Thymus (tissue), 11 donors: ENCODE measurements around the gene ANO3. TPM values are rescaled to one million over a fixed set of nuclear protein-coding genes. Genes with fewer than 3 reads are reported as not detected.

ENCODE experiments used
- DNase-seq, 9 donors: peaks; one replicate each; pipeline ENCODE4 v3.0.0-alpha.2; 2013; ENCODE audit warnings: low spot score in 9 of 9, low read depth in 6 of 9, missing footprints in 1 of 9
- H3K27ac ChIP-seq, 2 donors: one replicate each; pipeline ENCODE4 v1.5.1; 2013; ENCODE audit warnings: control low read depth in 1 of 2, low read depth in 1 of 2, low read length in 1 of 2, mild to moderate bottlenecking in 1 of 2, moderate library complexity in 1 of 2
- H3K27me3 ChIP-seq, 2 donors: one replicate each; pipeline ENCODE4 v1.5.1; 2013; ENCODE audit warnings: low read length in 1 of 2; ENCODE audit not compliant: control insufficient read depth in 2 of 2, insufficient read depth in 1 of 2
- H3K36me3 ChIP-seq, 2 donors: one replicate each; pipeline ENCODE4 v1.5.1; 2013; ENCODE audit warnings: low read length in 1 of 2, mild to moderate bottlenecking in 1 of 2, moderate library complexity in 1 of 2; ENCODE audit not compliant: control insufficient read depth in 2 of 2, insufficient read depth in 2 of 2
- H3K4me1 ChIP-seq, 2 donors: one replicate each; pipeline ENCODE4 v1.5.1; 2013; ENCODE audit warnings: low read length in 2 of 2; ENCODE audit not compliant: control insufficient read depth in 2 of 2, insufficient read depth in 2 of 2
- H3K4me3 ChIP-seq, 2 donors: one replicate each; pipeline ENCODE4 v1.5.1; 2013; ENCODE audit warnings: low read length in 2 of 2, control low read depth in 1 of 2, mild to moderate bottlenecking in 1 of 2
- H3K9me3 ChIP-seq, 2 donors: one replicate each; pipeline ENCODE4 v1.5.1; 2013; ENCODE audit warnings: low read length in 1 of 2, mild to moderate bottlenecking in 1 of 2; ENCODE audit not compliant: control insufficient read depth in 2 of 2, insufficient read depth in 1 of 2
- WGBS: extraction: QIAGEN DNeasy Blood & Tissue Kit; methylation state at CpG from one replicate; pipeline ENCODE4 v1.1.7; 2013; 5-methylcytosine and 5-hydroxymethylcytosine counted together
- polyA plus RNA-seq: library from polyadenylated mRNA; stranded (reverse); fragments of 200-250 nt; gene quantifications from one replicate; pipeline ENCODE4 v1.2.3, GENCODE V29; 2013
- total RNA-seq: library from RNA; stranded (reverse); fragments of 120-200 nt; gene quantifications from one replicate; pipeline ENCODE4 v1.2.4, GENCODE V29; 2013
- donor health status: healthy.

The ANO3 gene
- total and polyA plus RNA-seq, 2 donors, result 0.09 to 0.25 TPM

DNA sequence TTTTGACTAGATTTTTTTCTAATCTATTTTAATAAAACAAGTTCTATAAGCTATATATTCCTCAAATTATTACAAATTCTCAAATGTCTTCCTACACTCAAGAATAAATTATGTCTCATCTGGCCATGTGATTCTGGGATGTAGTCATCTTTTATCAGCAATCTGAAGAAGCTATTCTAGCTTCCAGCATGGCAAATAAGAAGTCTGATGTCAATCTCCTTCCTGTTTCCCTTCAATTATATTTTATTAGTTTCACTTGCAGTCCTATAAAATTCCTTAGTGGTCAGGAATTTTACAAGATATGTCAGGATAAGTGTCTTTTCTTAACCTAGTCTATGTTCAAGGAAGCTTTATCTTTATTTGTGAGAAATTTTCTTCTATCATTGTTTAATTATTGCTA is 10.4 kb upstream of the ANO3 start:
- no peaks in the 10 kb centered on the region for H3K4me1 ChIP-seq
- no peak overlapping the region for H3K4me3 ChIP-seq
- no peak overlapping the region for H3K27ac ChIP-seq
- H3K9me3 ChIP-seq, result no peaks in the 10 kb centered on the region
- no peak for DNase-seq
- no peaks in the 10 kb centered on the region for H3K27me3 ChIP-seq
- no peaks in the 10 kb centered on the region for H3K36me3 ChIP-seq

DNA sequence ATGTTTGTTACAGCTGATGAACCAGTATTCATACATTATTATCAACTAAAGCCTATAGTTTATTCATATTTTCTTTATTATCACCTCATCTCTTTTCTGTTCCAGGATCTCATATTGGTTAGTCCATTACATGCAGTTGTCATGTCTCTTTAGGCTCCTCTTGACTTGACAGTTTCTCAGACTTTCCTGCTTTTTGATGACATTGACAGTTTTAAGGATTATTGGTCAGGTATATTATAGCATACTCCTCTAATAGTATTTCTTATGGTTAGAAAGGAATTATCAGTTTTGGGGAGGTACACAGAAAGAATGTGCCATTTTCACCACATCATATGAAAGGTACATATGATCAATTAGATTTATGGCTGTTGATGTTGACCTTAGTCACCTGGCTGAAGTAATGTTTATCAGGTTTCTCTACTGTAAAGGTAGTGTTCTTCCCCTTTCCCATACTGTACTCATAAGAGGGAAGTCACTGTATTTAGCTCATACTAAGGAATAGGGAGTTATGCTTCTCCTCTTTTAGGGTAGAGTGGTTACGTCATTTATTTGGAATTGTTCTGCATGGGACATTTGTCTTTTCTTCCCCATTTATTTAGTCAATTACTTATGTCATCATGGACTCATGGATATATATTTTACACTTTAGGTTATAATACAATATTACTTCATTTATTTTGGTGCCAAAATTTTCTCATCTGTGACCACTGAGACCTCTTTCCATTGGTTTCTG is 9.4 kb upstream of the ANO3 start:
- no peaks in the 10 kb centered on the region for H3K4me1 ChIP-seq
- H3K9me3 ChIP-seq, result no peaks in the 10 kb centered on the region
- no peak overlapping the region for H3K27ac ChIP-seq
- 96% methylated on average over 1 of the region's 1 CpG for WGBS
- no peaks in the 10 kb centered on the region for H3K36me3 ChIP-seq
- DNase-seq, result no peak
- no peaks in the 10 kb centered on the region for H3K27me3 ChIP-seq
- no peak overlapping the region for H3K4me3 ChIP-seq

DNA sequence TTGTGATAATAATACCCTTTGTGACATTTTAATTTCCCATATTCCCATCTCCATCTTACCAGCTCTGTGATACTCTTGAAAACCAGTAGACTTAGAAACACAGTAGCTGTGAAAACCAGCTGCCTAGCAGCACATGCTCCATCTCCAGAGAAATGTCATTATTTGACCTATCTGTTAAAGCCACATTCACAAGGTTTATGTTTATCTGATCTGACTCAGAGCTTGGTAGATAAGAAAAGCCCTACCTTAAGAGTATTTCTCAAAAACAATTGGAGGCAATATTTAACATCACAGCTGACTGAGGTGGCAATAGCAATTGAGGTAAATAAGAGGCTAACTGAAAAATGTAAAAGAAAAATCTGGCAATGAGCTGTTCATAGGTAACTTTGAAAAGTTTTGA is 8.1 kb upstream of the ANO3 start:
- Histone ChIP-seq H3K27me3 (no peaks in the 10 kb centered on the region), H3K27ac (no peak overlapping the region), H3K4me3 (no peak overlapping the region), H3K4me1 (no peaks in the 10 kb centered on the region), H3K9me3 (no peaks in the 10 kb centered on the region), H3K36me3 (no peaks in the 10 kb centered on the region)
- no peak for DNase-seq

DNA sequence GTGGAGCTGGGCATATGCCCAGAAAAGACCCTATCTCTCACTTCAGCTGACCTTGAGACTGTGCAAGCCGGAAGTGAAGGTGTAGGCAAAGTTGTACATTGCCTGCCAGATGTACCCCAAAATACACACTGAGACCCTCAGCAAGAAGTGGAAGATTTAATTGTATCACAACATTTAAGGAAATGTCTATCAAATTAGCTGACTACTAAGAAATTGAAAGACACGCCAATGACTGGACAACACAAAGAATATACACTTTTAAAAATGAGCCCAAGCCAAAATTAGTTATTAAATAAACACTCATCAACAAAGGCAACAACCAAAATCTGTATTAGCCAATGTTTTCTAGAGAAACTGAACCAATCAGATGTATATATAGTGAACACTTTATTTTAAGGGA is 7.7 kb upstream of the ANO3 start:
- no peak overlapping the region for H3K4me3 ChIP-seq
- H3K9me3 ChIP-seq, result no peaks in the 10 kb centered on the region
- no peak for DNase-seq
- 86% methylated on average over 2 of the region's 2 CpGs for WGBS
- H3K36me3 ChIP-seq, result no peaks in the 10 kb centered on the region
- no peak overlapping the region for H3K27ac ChIP-seq
- H3K4me1 ChIP-seq, result no peaks in the 10 kb centered on the region
- H3K27me3 ChIP-seq, result no peaks in the 10 kb centered on the region

DNA sequence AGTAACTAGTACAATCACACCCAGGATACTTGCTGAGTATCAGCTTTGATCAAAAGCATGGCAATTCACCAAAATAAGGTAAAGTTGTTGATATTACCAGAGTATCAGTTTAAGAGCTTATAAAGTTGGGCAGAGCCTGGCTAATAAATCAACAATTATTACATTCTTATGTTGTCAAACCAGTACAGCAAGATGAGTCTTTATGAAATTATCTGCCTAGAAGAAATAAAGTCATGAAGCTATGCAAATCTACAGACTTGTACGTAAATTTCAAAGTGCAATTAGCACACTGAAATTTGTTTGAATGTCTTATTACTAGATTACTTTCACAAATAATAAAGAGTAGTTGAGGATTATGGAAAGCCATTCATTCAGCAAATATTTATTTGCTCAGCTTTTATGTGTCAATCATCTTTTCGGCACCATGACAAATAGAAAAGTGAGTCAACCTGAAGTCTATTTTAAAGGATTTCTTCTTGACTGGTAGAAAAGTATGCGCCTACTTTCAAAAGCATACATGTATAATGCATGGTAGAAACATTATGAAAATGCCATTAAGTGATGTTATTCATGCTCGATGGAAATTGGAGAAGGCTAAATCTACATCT is 5.0 kb upstream of the ANO3 start:
- Histone ChIP-seq H3K9me3 (no peaks in the 10 kb centered on the region), H3K27me3 (peaks cover 0 to 2% of the 10 kb centered on the region in 2 donors)
- 92% methylated on average over 4 of the region's 4 CpGs for whole genome bisulfite sequencing

DNA sequence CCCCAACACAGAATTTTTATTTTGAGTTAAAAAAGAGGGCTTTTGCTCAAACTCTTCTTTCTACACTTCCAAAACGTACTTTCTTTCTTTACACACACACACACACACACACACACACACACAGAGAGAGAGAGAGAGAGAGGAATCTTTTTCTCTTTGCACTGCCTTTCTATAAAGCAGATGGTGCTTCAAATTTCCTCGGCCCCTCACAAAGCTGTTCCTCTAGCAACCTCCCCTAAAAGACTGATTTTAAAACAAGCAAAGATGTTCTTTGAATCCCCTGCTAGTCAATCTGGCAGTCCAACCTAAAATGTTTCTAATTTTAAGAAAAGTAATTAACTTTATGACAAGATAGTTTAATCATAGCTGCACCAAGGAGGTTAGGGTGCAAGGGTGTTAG is 2.7 kb upstream of the ANO3 start:
- no peak for DNase-seq
- Histone ChIP-seq H3K27me3 (peaks cover 0 to 7% of the 10 kb centered on the region in 2 donors), H3K9me3 (no peaks in the 10 kb centered on the region), H3K36me3 (no peaks in the 10 kb centered on the region), H3K4me1 (no peaks in the 10 kb centered on the region), H3K27ac (no peak overlapping the region), H3K4me3 (no peak overlapping the region)
- WGBS, result 61% methylated on average over 2 of the region's 2 CpGs

More for the DNA sequence above, 5.0 kb upstream of the ANO3 start:
- H3K27ac ChIP-seq, result no peak overlapping the region
- H3K4me3 ChIP-seq, result no peak overlapping the region
- H3K36me3 ChIP-seq, result no peaks in the 10 kb centered on the region
- no peaks in the 10 kb centered on the region for H3K4me1 ChIP-seq
- DNase-seq, result no peak

DNA sequence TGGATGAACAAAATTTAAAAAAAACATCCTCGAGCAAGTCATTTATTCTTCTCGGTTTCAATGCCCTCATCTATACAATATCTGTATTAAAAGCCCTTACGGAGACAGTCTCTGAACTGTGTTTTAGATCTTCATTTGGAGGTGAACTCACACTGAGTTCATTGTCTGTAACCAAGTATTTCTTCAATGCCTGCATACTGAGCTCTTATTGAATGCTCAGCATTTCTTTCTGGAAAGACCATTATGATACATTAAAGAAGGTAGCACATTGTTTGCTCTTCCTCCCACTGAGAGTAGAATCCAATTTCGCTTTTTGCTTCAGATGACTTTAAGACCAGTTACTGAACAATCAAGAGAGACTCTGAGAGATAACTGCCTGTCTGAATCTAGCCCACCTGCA is 1.7 kb upstream of the ANO3 start:
- DNase-seq, result no peak
- H3K27me3 ChIP-seq, result peaks cover 0 to 7% of the 10 kb centered on the region in 2 donors
- no peaks in the 10 kb centered on the region for H3K4me1 ChIP-seq
- H3K9me3 ChIP-seq, result no peaks in the 10 kb centered on the region
- H3K36me3 ChIP-seq, result no peaks in the 10 kb centered on the region
- no peak overlapping the region for H3K27ac ChIP-seq
- 96% methylated on average over 4 of the region's 4 CpGs for WGBS
- H3K4me3 ChIP-seq, result no peak overlapping the region

DNA sequence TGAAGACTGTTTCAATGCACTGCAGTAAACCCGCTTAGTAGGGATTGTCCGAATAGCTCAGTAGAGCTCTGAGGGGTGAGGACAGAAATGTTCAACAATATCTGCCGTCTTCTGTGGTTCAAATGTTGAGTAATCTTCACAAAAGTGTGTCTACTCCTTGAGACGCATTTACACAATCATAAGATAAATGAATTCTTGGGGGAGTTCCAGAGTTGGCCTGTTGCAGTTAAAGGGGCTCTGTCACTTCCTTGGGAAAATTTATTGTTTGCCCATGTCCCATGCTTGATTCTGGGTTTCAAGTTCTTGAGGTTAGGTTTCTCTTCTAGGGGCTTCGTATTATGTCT is 614 bp downstream of the ANO3 start:
- Histone ChIP-seq H3K4me1 (no peaks in the 10 kb centered on the region), H3K27ac (no peak overlapping the region), H3K4me3 (no peak overlapping the region), H3K9me3 (no peaks in the 10 kb centered on the region), H3K36me3 (no peaks in the 10 kb centered on the region), H3K27me3 (peaks cover 0 to 7% of the 10 kb centered on the region in 2 donors)
- 52% methylated on average over 5 of the region's 5 CpGs for WGBS
- no peak for DNase-seq

DNA sequence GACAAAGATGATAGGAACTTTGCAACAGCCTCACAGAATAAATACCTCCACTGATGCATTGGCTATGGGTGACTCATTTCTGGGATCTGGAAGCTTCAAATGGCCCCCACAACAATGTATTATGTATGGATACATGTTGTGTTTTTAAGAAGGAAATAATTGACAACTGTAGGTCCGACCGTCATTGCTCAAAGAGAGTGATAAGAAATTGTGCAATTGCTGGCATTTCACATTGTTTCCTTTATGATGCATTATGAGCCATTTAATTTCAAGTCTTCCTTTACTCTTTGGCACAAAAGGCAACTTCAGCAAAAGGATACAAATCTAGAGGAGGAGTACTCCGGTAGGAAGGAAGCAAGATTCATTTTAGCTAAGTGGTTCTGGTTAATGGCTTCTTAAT is 2.0 kb downstream of the ANO3 start:
- no peak for DNase-seq
- no peaks in the 10 kb centered on the region for H3K36me3 ChIP-seq
- H3K9me3 ChIP-seq, result no peaks in the 10 kb centered on the region
- no peak overlapping the region for H3K27ac ChIP-seq
- H3K4me1 ChIP-seq, result no peaks in the 10 kb centered on the region
- WGBS, result 78% methylated on average over 3 of the region's 3 CpGs
- peaks cover 0 to 7% of the 10 kb centered on the region in 2 donors for H3K27me3 ChIP-seq
- H3K4me3 ChIP-seq, result no peak overlapping the region
